ENCODE measurements around the gene GPR155.
A peak's percentile ranks its signal among the peaks of the same experiment; 100 is the strongest.
"Not testable (repeated sequence)": the region's sequence is repeated elsewhere in the genome, so short reads cannot be mapped to it uniquely, and the experiment has no call there.

GPR155 gene

GRCh38 chr2:174438146-174438886 lies 48.5 kb downstream of the GPR155 start:
- no peak for DNase-seq

DNA sequence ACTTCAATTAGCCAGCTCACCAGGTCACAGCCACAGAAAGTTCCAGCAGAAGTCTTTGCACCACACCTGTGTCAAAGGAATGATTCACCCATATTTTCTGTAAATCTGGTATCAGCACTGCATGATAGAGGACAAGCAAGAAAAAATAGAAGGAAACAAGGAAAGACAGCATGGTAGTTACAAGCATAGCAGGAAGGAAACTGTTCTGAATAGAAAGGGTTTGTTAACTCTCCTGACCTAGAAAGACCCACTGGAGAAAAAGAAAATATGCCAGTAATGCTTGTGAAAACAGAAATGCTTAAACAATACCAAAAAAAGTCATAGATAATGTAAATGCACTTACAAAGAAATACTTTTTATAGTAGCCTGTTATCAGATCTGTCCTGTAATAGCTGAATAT lies 50.5 kb downstream of the GPR155 start:
- no peak for DNase-seq

GRCh38 chr2:174431902-174432301 lies 54.9 kb downstream of the GPR155 start:
- no peak for DNase-seq

GRCh38 chr2:174430066-174430465 lies 56.8 kb downstream of the GPR155 start:
- no peak for DNase-seq

DNA sequence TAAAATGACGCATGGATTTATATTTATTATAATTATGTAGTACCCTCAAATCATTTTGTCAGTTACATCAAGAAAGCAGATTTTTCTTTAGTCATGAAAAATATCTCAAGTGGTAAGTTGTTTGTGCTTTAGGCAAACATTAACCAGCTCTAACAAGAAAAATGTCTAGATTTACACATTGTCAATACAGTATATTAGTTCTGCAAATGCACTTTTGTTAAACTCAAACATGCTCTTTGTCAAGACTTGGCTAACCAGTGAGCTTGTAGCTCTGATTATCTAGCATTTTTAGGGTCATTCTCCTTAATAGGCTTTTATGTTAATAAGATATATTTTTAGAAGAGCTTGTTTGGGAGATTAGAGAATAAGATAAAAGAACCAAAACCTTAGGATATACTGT lies 58.6 kb downstream of the GPR155 start:
- no peak for DNase-seq

DNA sequence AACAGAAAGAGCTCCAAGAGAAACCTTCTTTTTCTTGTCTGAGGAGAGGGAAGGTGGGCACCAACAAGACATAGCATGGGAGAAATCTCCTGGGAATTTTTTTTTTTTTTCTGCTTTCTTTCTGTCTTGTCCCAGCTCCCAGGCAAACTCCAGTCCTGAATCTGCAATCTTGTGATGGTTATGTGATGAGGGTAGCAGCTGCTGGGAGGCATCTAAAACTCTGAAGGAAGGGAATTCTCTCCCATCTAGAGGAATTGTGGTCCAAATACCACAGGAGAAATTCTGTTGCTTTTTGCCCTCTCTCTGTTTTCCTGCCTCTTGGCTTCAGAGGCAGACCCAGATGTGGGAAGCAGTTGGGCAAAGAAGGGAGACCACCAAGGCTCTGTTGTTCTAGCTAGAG lies 74.6 kb downstream of the GPR155 start:
- DNase-seq, result no peak

- not testable (repeated sequence) for DNase-seq
Measured at GRCh38 chr2:174410039-174410438, 76.8 kb downstream of the GPR155 start.

DNA sequence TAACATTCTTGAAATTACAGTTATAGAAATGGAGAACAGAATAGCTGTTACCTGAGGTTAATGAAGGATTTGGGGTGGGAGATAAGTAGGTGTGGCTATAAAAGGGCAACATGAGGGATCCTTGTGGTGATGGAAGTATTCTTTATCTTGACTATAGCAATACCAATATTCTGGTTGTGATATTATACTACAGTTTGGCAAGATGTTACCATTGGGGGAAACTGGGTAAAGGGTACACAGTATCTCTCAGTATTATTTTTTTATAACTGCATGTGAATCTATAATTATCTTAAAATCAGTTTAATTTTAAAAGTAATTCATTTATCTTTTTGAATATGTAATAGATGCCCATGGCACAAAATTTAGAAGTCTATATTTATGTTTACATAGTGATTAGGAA lies 83.2 kb downstream of the GPR155 start:
- no peak for DNase-seq

DNA sequence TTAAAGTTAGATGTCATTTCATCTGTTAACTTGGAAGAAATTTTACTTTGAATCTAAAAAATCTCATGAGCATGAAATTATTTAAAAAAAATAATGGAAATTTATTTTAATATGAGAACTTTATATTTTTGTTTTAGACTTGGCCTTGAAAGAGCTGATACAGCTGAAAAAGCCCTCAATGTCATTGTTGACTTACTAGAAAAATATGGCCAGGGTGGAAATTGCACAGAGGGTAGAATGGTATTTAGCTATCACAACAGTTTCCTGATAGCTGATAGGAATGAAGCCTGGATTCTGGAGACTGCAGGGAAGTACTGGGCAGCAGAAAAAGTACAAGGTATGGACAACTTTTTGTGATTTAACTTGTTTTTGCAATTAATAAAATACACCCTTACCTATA lies 86.0 kb downstream of the GPR155 start:
- no peak for DNase-seq

DNA sequence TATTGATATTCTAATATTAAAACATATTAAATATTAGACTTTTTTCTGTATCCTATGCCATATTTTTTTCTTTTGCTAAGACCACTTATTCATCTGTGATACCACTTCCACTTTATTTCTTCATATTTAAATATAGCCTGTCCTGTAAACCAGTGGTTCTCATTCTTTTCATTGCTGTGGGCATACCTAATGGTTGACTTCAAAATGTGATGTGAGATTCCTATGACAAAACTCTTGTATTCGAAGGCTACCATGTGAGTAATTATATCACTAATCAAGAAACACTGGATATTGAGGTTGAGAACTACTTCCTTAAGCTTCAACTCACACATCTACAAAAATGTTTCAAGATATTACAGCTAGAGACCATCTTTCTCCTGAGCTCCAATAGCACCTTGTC lies 87.7 kb downstream of the GPR155 start:
- no peak for DNase-seq

DNA sequence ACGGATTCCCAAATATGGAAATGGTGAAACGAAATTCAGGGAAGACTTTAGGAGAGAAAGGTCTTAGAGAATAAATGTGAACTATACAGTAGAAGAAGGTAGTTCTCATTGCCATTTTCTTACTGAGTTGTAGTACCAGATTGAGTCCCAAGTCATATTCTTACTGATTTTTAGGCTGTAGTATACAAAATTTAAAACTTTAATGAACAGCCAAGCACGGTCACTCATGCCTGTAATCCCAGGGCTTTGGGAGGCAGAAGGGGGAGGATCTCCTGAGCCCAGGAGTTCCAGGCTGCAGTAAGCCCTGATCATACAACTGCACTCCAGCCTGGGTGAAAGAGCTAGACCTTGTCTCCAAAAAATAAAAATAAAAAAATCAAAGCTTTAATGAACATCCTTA lies 89.1 kb downstream of the GPR155 start:
- no peak for DNase-seq

DNA sequence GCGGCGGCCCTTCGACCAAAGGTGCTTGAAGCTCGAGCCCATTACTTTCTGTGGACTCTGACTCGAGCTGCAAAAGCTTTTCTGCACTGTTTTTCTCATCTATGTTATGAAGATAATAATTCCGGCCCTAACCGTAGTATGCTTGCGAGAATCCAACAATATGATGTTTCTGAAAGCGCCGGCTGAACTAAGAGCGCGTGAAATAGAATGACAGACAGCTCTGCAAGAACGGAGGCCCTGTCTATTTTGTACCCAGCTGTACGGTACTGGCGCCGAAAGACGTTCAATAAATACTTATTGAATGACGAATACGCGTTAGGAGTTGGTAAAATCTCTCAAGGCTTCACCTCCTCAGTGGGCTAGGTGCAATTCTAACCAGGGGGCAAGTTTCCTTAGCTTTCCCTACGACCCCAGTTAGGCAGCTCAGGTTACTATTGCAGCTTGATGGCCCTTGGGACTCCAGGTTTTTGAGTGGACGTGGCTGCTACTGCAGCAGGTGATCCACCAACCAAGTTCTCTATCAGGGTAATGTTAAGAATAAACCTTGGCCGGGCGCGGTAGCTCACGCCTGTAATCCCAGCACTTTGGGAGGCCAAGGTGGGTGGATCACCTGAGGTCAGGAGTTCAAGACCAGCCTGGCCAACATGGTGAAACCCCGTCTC lies 90.7 kb downstream of the GPR155 start:
- DNase-seq, result no peak

DNA sequence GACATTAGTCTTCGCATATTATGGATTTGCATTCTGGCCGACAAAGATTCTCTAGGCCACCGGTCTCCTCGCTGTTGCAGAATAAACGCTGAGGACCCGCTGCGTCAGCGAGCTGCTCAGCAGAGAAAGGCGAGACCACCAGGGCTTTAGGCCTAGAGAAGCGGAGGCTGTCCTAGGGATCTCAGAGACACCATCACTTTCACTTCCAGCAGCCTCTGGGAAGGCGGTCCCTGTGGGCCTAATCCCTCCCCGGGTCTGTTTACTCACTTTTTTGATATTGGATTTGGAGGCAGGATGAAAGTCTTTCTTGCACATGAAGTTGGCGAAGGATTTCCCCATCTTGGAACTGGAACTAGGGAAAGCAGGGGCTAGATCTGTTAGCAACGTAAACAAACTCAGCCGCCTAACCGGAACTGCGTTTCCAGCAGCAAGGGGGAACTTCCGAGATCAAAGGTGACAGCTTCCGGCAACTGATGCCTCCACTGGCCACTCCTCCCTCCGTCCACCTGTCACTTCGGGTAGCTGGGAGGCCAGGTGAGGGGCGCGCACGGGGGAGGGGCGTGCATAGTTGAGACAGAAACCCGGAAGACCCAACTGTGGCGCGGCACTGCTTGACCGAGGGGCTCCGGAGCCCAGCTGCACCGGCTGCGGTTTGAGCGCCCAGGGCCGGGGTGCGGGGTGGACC lies 91.4 kb downstream of the GPR155 start, which contains the start of gene SCRN3:
Gene SCRN3, plus strand, starts transcription at position 447 of the 685 bp plus-strand sequence. CDS start 2,554 bp downstream, outside the sequence.
- peak; percentile 59 for DNase-seq

GRCh38 chr2:174392706-174393105 lies 94.1 kb downstream of the GPR155 start:
- no peak for DNase-seq

DNA sequence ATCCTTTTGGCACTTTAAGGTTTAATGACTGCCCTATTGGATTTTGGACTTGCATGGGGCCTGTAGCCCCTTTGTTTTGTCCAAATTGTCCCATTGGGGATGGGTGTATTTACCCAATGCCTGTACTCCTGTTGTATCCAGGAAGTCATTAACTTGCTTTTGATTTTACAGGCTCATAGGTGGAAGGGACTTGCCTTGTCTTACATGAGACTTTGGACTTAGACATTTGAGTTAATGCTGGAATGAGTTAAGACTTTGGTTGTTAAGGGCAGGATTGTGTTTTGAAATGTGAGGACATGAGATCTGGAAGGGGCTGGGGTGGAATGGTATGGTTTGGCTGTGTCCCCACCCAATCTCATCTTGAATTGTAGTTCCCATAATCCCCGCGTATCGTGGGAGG lies 96.5 kb downstream of the GPR155 start:
- DNase-seq, result not testable (repeated sequence)

DNA sequence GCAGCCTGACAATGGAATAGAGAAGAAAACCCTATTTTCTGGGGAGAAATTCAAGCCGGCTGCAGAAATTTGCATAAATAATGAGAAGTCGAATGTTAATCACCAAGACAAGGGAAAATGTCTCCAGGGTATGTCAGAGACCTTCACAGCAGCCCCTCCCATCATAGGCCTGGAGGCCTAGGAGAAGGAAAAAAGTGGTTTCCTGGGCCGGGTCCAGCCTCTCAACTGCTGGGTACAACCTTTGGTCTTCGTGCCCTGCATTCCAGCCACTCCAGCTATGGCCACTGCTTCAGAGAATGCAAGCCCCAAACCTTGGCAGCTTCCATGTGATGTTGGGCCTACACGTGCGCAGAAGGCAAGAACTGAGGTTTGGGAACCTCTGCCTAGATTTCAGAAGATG lies 97.3 kb downstream of the GPR155 start:
- no peak for DNase-seq

- DNase-seq, result not testable (repeated sequence)
Measured at GRCh38 chr2:174388706-174389105, 98.1 kb downstream of the GPR155 start.

GRCh38 chr2:174385201-174385600 lies 101.6 kb downstream of the GPR155 start:
- DNase-seq, result no peak

DNA sequence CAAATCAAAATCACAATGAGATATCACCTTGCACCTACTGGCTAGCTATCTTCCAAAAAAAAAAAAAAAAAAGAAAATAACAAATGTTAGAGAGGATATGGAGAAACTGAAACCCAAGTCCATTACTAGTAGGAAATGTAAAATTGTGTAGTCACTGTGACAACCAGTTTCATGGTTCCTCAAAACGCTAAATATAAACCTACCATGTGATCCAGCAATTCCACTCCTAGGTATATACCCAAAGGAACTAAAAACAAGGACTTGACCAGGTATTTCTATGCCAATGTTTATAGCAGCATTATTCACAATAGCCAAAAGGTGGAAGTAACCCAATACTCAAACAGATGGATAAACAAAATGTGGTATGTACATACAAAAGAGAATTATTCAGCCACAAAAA lies 103.0 kb downstream of the GPR155 start:
- no peak for DNase-seq

All from amniotic stem cell (primary cell).